ENCODE results near the gene PTK7. TPM values are rescaled to one million over a fixed set of nuclear protein-coding genes. Genes with fewer than 3 reads are reported as not detected.

Gene PTK7
- total RNA-seq: 100 to 1,000 TPM in 2 of 6 donors, 10 to 100 TPM in 4; 68.6 to 180 (median 89.4) TPM

DNA sequence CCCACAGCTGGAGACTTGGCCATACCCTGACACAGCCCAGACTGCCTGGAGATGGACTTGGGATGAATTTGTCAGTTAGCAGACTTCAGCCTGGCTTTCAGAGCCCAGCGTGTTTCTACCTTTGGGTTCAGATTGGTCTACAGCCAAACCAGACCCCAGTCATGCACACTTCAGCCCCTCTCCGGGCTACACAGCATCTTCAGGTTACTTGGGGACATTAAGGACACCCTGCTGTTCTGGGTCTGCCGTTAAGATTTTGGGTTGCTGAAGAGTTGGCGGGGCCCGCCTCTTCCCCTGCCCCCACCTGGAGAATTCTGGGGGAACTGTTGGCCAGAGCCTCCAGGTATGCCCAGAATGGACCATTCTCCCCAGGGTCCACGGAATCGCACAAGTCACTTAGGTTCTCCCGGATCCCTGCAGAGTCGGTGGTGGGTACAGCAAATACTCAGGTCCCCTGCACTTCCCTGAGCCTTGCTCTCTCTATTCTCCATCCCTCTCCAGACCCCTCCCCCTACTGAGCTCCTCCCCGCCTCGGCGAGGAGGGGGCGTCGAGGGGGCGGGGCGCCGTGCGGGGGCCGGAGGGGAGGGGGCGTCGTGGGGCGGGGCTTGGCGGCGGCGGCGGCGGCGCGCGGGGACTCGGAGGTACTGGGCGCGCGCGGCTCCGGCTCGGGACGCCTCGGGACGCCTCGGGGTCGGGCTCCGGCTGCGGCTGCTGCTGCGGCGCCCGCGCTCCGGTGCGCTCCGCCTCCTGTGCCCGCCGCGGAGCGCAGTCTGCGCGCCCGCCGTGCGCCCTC lies at the start of gene PTK7:
TSS of gene PTK7 (plus strand) at position 645 of the 794 bp plus-strand sequence. CDS start 175 bp downstream, outside the sequence.
- WGBS, 2 donors: 9% methylated on average over 24 of the region's 60 CpGs; no CpG with 5 or more reads in 1 of the 2 donors
- peak; percentile 64 to 73 for ATAC-seq (ENCODE audit: low FRiP score in 2 of 2)
- Histone ChIP-seq H3K4me3 (peak within 1 kb of the TSS; percentile 66 to 83 (median 69)), H3K36me3 (peaks cover 0 to 24% (median 3%) of the 10 kb centered on the region in 4 donors), H3K27ac (peak within 1 kb of the TSS; percentile 48 to 86 (median 80)), H3K4me1 (peaks cover 11 to 25% (median 21%) of the 10 kb centered on the region in 4 donors), H3K27me3 (peaks cover 0 to 10% (median 1%) of the 10 kb centered on the region in 4 donors), H3K9me3 (no peaks in the 10 kb centered on the region)
- TF ChIP-seq POLR2A (IDR thresholded peaks at IDR 0.05): peak in 1 of 4 donors; percentile 6
- TF ChIP-seq EP300 (IDR thresholded peaks at IDR 0.05): no peak
- peak; percentile 47 to 94 for DNase-seq

DNA sequence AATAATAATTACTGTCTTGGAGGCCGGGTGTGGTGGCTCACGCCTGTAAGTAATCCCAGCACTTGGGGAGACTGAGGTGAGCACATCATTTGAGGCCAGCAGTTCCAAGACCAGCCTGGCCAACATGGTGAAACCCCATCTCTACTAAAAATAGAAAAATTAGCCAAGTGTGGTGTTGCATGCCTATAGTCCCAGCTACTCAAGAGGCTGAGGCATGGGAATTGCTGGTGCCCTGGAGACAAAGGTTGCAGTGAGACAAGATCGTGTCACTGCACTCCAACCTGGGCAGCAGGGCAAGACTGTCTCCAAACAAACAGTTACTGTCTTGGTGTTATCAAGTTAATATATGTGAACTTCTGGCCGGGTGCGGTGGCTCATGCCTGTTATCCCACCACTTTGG lies 49.7 kb upstream of the PTK7 start:
- DNase-seq: no peak
- TF ChIP-seq, protein P1, sequence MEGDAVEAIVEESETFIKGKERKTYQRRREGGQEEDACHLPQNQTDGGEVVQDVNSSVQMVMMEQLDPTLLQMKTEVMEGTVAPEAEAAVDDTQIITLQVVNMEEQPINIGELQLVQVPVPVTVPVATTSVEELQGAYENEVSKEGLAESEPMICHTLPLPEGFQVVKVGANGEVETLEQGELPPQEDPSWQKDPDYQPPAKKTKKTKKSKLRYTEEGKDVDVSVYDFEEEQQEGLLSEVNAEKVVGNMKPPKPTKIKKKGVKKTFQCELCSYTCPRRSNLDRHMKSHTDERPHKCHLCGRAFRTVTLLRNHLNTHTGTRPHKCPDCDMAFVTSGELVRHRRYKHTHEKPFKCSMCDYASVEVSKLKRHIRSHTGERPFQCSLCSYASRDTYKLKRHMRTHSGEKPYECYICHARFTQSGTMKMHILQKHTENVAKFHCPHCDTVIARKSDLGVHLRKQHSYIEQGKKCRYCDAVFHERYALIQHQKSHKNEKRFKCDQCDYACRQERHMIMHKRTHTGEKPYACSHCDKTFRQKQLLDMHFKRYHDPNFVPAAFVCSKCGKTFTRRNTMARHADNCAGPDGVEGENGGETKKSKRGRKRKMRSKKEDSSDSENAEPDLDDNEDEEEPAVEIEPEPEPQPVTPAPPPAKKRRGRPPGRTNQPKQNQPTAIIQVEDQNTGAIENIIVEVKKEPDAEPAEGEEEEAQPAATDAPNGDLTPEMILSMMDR (IDR thresholded peaks at IDR 0.05): no peak
- TF ChIP-seq POLR2A (IDR thresholded peaks at IDR 0.05) (no peak), EP300 (IDR thresholded peaks at IDR 0.05) (no peak), POLR2AphosphoS5 (IDR thresholded peaks at IDR 0.05) (no peak)
- Histone ChIP-seq H3K4me3 (no peak overlapping the region), H3K9me3 (no peaks in the 10 kb centered on the region), H3K27ac (no peak overlapping the region), H3K27me3 (no peaks in the 10 kb centered on the region), H3K4me1 (peaks cover 12 to 18% (median 13%) of the 10 kb centered on the region in 4 donors), H3K36me3 (peaks cover 46 to 75% (median 64%) of the 10 kb centered on the region in 4 donors)
- no peak for ATAC-seq (ENCODE audit: low FRiP score in 2 of 2)
- WGBS, 2 donors: 90 to 92% methylated on average over 5 of the region's 5 CpGs

DNA sequence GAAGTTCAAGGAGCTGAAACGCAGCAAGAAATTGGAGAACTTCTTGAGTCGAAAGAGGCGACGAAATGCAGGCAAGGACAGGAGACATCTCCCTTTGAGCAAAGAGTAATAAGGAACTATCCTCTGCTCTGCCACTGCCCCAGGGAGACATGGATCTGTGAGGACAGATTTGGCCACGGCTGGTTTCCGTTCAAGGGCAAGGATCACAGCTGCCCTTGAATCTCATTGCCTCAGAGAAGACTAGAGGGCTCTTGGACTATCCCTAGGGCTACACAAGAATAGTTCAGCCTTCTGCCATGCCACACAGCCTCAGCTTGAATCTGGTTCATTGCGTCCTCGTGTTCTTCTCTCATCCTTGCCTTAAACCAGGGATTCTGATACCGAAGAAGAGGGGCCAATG lies 47.0 kb upstream of the PTK7 start:
- TF ChIP-seq EP300 (IDR thresholded peaks at IDR 0.05) (no peak), POLR2A (IDR thresholded peaks at IDR 0.05) (no peak), POLR2AphosphoS5 (IDR thresholded peaks at IDR 0.05) (no peak)
- TF ChIP-seq, protein P1 (IDR thresholded peaks at IDR 0.05): no peak
- no peak for DNase-seq
- H3K27ac ChIP-seq: no peak overlapping the region
- H3K36me3 ChIP-seq: peaks cover 46 to 97% (median 67%) of the 10 kb centered on the region in 4 donors
- no peak for ATAC-seq (ENCODE audit: low FRiP score in 2 of 2)
- 92 to 96% methylated on average over 7 to 9 of the region's 9 CpGs for WGBS, 2 donors
- H3K27me3 ChIP-seq: no peaks in the 10 kb centered on the region
- H3K9me3 ChIP-seq: no peaks in the 10 kb centered on the region
- H3K4me3 ChIP-seq: no peak overlapping the region
- H3K4me1 ChIP-seq: no peaks in the 10 kb centered on the region

- Histone ChIP-seq H3K27ac (no peak overlapping the region), H3K36me3 (peaks cover 37 to 96% (median 58%) of the 10 kb centered on the region in 4 donors), H3K4me1 (no peaks in the 10 kb centered on the region), H3K4me3 (no peak overlapping the region), H3K27me3 (no peaks in the 10 kb centered on the region), H3K9me3 (no peaks in the 10 kb centered on the region)
- WGBS, 2 donors: 94 to 95% methylated on average over 4 of the region's 4 CpGs
- TF ChIP-seq POLR2A (IDR thresholded peaks at IDR 0.05): no peak
- no peak for TF ChIP-seq EP300 (IDR thresholded peaks at IDR 0.05)
- no peak for TF ChIP-seq POLR2AphosphoS5 (IDR thresholded peaks at IDR 0.05)
- TF ChIP-seq, protein P1 (IDR thresholded peaks at IDR 0.05): no peak
- DNase-seq: no peak
- no peak for ATAC-seq (ENCODE audit: low FRiP score in 2 of 2)
Measured at GRCh38 chr6:43032326-43032725, 43.8 kb upstream of the PTK7 start.

DNA sequence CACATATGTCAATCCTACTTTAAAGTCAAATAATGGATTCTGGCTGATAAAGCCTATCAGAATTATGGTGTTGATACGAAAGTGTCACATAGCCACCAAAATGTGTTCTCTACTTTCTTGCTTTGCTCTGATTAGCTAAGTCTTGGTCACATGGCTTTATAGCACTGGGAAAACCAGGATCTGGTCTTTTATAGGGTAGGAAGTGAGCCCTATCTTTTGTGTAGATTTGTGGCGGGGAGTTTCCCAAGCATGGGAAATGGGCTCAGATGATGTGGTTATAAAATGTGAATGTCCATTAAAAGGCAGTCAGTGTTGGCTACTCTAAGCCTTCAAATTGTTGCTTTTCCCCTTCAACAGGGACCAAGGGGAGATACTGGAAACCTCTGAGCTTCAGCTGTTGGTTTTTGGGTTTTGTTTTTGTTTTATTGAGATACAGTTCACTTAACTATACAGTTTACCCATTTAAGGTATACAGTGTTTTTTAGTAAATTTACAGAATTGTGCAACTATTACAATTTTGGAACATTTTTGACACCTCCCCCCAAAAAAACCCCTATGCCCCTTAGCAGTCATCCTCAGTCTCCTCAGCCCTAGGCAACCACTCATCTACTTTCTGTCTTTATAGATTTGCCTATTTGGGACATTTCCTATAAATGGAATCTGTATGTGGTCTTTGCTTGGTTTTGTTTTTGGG lies 42.5 kb upstream of the PTK7 start:
- no peak for ATAC-seq (ENCODE audit: low FRiP score in 2 of 2)
- Histone ChIP-seq H3K36me3 (peaks cover 28 to 96% (median 58%) of the 10 kb centered on the region in 4 donors), H3K9me3 (no peaks in the 10 kb centered on the region), H3K4me3 (no peak overlapping the region), H3K4me1 (no peaks in the 10 kb centered on the region), H3K27me3 (no peaks in the 10 kb centered on the region), H3K27ac (no peak overlapping the region)
- no peak for DNase-seq
- TF ChIP-seq EP300 (IDR thresholded peaks at IDR 0.05): no peak
- TF ChIP-seq POLR2AphosphoS5 (IDR thresholded peaks at IDR 0.05): no peak
- TF ChIP-seq POLR2A (IDR thresholded peaks at IDR 0.05): no peak
- TF ChIP-seq, protein P1 (IDR thresholded peaks at IDR 0.05): no peak
- WGBS, 2 donors: 82 to 98% methylated on average over 2 of the region's 2 CpGs
